B cell (primary cell): Measurements from ENCODE around the gene ANKRD13C. TPM values are rescaled to one million over a fixed set of nuclear protein-coding genes. Genes with fewer than 3 reads are reported as not detected.

ENCODE experiments used
- ATAC-seq: fragments of 200-7000 bp; cut with Tn5 transposase; one replicate; pipeline ENCODE4 v1.10.0; 2021; ENCODE audit warnings: low read depth, mild to moderate bottlenecking, moderate number of reproducible peaks, moderate library complexity
- CTCF ChIA-PET: fragments of 350-600 bp; sonication (Branson Sonifier 250); formaldehyde crosslinking; loops from one replicate; lab custom pipeline; 2021; ENCODE audit warnings: antibody characterized with exemption, inconsistent platforms; lab: Charles Lee
- POLR2A ChIA-PET: fragments of 350-600 bp; sonication (Branson Sonifier 250); formaldehyde crosslinking; loops from one replicate; lab custom pipeline; 2021; ENCODE audit warnings: antibody characterized with exemption; lab: Charles Lee
- DNase-seq: peaks from one replicate; pipeline ENCODE4 v3.0.0; 2013
- H2AFZ ChIP-seq: 2 replicates; pipeline ENCODE4 v1.6.1; 2012; ENCODE audit warnings: mild to moderate bottlenecking, low read depth, low read length; ENCODE audit not compliant: insufficient read depth, poor library complexity, severe bottlenecking
- H3K27ac ChIP-seq, 2 donors: 1 replicate in 1 of 2; 2 replicates in 1 of 2; pipeline ENCODE4 v1.5.1; 2012 to 2013; ENCODE audit warnings: low read length in 2 of 2, mild to moderate bottlenecking in 2 of 2, moderate library complexity in 1 of 2
- H3K27me3 ChIP-seq, 4 experiments: fragments of 200-600 bp in 1 of 4; sonication (generic) in 1 of 4; replicated peaks in 1 of 4; 1 replicate in 2 of 4; 2 replicates in 2 of 4; pipeline versions ENCODE4 v1.6.1 to v1.7.0; 2013 to 2016; ENCODE audit warnings: low read length in 3 of 4, mild to moderate bottlenecking in 2 of 4, mixed read lengths in 1 of 4, moderate library complexity in 1 of 4; ENCODE audit not compliant: insufficient read depth in 4 of 4, control insufficient read depth in 3 of 4; ENCODE audit errors: control extremely low read depth in 1 of 4
- H3K36me3 ChIP-seq, 2 experiments: replicated peaks in 1 of 2; 1 replicate in 1 of 2; 2 replicates in 1 of 2; pipeline versions ENCODE4 v1.6.1 to v1.7.1; 2013; ENCODE audit warnings: low read length in 1 of 2; ENCODE audit not compliant: insufficient read depth in 2 of 2, control insufficient read depth in 1 of 2; ENCODE audit errors: control extremely low read depth in 1 of 2, extremely low read depth in 1 of 2
- H3K4me1 ChIP-seq, 2 donors: fragments of 200-600 bp in 1 of 2; sonication (generic) in 1 of 2; 1 replicate in 1 of 2; 2 replicates in 1 of 2; pipeline versions ENCODE4 v1.5.1 to v1.6.1; 2013 to 2017; ENCODE audit warnings: low read length in 2 of 2; ENCODE audit not compliant: control insufficient read depth in 2 of 2, insufficient read depth in 2 of 2
- H3K4me2 ChIP-seq: replicated peaks from 2 replicates; pipeline ENCODE3; 2012; ENCODE audit warnings: mild to moderate bottlenecking, low read depth, low read length; ENCODE audit not compliant: poor library complexity, severe bottlenecking
- H3K4me3 ChIP-seq, 5 experiments: fragments of 200-600 bp in 1 of 5; sonication (generic) in 1 of 5; 1 replicate in 3 of 5; 2 replicates in 2 of 5; pipeline versions ENCODE4 v1.5.1 to v1.7.0; 2011 to 2016; ENCODE audit warnings: low read length in 4 of 5, mild to moderate bottlenecking in 4 of 5, low read depth in 2 of 5, control low read depth in 1 of 5, moderate library complexity in 1 of 5; ENCODE audit not compliant: insufficient read depth in 1 of 5; ENCODE audit errors: control extremely low read depth in 1 of 5, extremely low read depth in 1 of 5
- H3K79me2 ChIP-seq: fragments of 200-600 bp; sonication (generic); one replicate; pipeline ENCODE4 v1.6.0; 2016; ENCODE audit warnings: low read length; ENCODE audit not compliant: control insufficient read depth, insufficient read depth
- H3K9ac ChIP-seq: fragments of 200-600 bp; sonication (generic); 2 replicates; pipeline ENCODE4 v1.6.1; 2017; ENCODE audit warnings: mild to moderate bottlenecking, low read length, moderate library complexity
- H3K9me3 ChIP-seq, 3 donors: one replicate each; pipeline versions ENCODE4 v1.6.1 to v1.7.1; 2013; ENCODE audit warnings: low read length in 2 of 3; ENCODE audit not compliant: control insufficient read depth in 2 of 3, insufficient read depth in 1 of 3; ENCODE audit errors: control extremely low read depth in 1 of 3
- H4K20me1 ChIP-seq: 2 replicates; pipeline ENCODE4 v1.6.0; 2012; ENCODE audit warnings: mild to moderate bottlenecking, low read length; ENCODE audit not compliant: insufficient read depth, control insufficient read depth, poor library complexity, severe bottlenecking
- H3K27ac Mint-ChIP-seq: one replicate; pipeline ENCODE4 v1.8.0; 2021; ENCODE audit warnings: mixed read lengths
- H3K27me3 Mint-ChIP-seq: one replicate; pipeline ENCODE4 v1.8.0; 2021; ENCODE audit warnings: mixed read lengths
- H3K4me1 Mint-ChIP-seq: one replicate; pipeline ENCODE4 v1.8.0; 2021; ENCODE audit warnings: mixed read lengths
- H3K4me3 Mint-ChIP-seq: one replicate; pipeline ENCODE4 v1.8.0; 2021; ENCODE audit warnings: mixed read lengths
- H3K9me3 Mint-ChIP-seq: one replicate; pipeline ENCODE4 v1.8.0; 2022; ENCODE audit warnings: mixed read lengths; ENCODE audit not compliant: insufficient read depth
- CTCF ChIP-seq: fragments of 200-600 bp; IDR thresholded peaks from one replicate; pipeline ENCODE4 v1.8.0; 2022; ENCODE audit warnings: antibody characterized with exemption, mild to moderate bottlenecking
- EZH2 ChIP-seq: IDR thresholded peaks from 2 replicates; pipeline ENCODE4 v1.6.1; 2012; ENCODE audit warnings: borderline replicate concordance, low read depth, mild to moderate bottlenecking, moderate library complexity, low read length; ENCODE audit not compliant: insufficient read depth, poor library complexity, severe bottlenecking
- WGBS: methylation state at CpG from one replicate; pipeline ENCODE4 v1.1.5; 2013; ENCODE audit warnings: missing lambda C conversion rate; ENCODE audit not compliant: insufficient coverage; 5-methylcytosine and 5-hydroxymethylcytosine counted together
- intact Hi-C: fragments of 100-400 bp; cut with micrococcal nuclease; formaldehyde crosslinking; loops from one replicate; pipeline ENCODE4 v1.10.0; 2022
- polyA plus RNA-seq: library from polyadenylated mRNA; depleted of rRNA; stranded (reverse); fragments of >200 nt; gene quantifications from 2 replicates; pipeline ENCODE4 v1.2.3, GENCODE V29; 2012
- total RNA-seq, 2 donors: library from RNA; stranded (reverse); fragments of 120-200 nt in 1 of 2; gene quantifications; 1 replicate in 1 of 2; 2 replicates in 1 of 2; pipeline versions ENCODE4 v1.2.3 to v1.2.4, GENCODE V29; 2013 to 2022

Gene ANKRD13C
- total and polyA plus RNA-seq, 2 donors (not counting 1 experiment from before 2014, with no cell fraction given): 7.9 to 29.9 TPM

DNA sequence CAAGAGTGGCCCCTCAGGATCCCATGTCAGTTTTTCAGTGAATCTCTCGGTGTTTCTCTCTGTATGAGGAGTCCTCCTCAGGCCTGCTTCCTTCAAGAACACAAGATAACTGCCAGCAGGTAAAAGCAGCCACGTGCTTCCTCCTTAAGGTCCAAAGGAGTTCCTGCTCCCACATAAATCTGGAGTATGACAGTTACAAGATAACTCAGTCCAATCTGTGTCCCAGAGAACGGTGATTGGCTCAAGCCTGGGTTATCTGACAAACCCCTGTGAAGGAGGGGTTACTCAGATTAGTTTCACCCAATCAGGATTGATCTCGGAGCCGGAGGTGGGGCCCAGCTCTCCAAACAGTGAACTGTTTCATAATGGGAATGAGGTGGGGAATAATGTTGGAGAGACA lies 5.8 kb upstream of the ANKRD13C start:
- no peaks in the 10 kb centered on the region for H3K9me3 Mint-ChIP-seq
- intact Hi-C loops: no loop called here

More for the DNA sequence above, 5.8 kb upstream of the ANKRD13C start:
- Histone ChIP-seq H3K4me1 (peaks cover 1 to 2% of the 10 kb centered on the region in 2 donors), H4K20me1 (no peaks in the 10 kb centered on the region), H3K9ac (no peak overlapping the region), H3K4me2 (no peak overlapping the region), H3K9me3 (no peaks in the 10 kb centered on the region), H3K36me3 (no peaks in the 10 kb centered on the region), H2AFZ (no peak overlapping the region), H3K4me3 (no peak overlapping the region), H3K27me3 (no peaks in the 10 kb centered on the region), H3K79me2 (peaks cover 5% of the 10 kb centered on the region), H3K27ac (no peak overlapping the region)
- DNase-seq (no peak), ATAC-seq (no peak)
- H3K4me1 Mint-ChIP-seq: peaks cover 6% of the 10 kb centered on the region
- no peaks in the 10 kb centered on the region for H3K27me3 Mint-ChIP-seq
- H3K4me3 Mint-ChIP-seq: no peak overlapping the region
- WGBS: 100% methylated on average over 4 of the region's 5 CpGs
- CTCF ChIA-PET: no interaction called here
- TF ChIP-seq CTCF (no peak), EZH2 (no peak)
- POLR2A ChIA-PET: no interaction called here
- H3K27ac Mint-ChIP-seq: no peak overlapping the region
